ENCODE results near the gene SMYD3. TPM values are rescaled to one million over a fixed set of nuclear protein-coding genes. Genes with fewer than 3 reads are reported as not detected.

Gene SMYD3
- total and polyA plus RNA-seq, 12 donors: 13.5 to 78.2 (median 26.8) TPM

- H3K36me3 ChIP-seq (replicated peaks in 1 of 2): no peaks in the 10 kb centered on the region
- H3K4me3 ChIP-seq: no peak overlapping the region
- H3K4me1 ChIP-seq (replicated peaks in 1 of 2): no peaks in the 10 kb centered on the region
- intact Hi-C loops (cut with DNase I): no loop called here
- WGBS, 4 donors: 80 to 85% (median 80%) methylated on average over 3 of the region's 3 CpGs
- TF ChIP-seq CTCF (IDR thresholded peaks at IDR 0.05) (no peak), POLR2A (IDR thresholded peaks at IDR 0.05) (no peak)
- DNase-seq: no peak
- H3K27me3 ChIP-seq: no peaks in the 10 kb centered on the region
- H3K9me3 ChIP-seq (replicated peaks in 1 of 3): peaks cover 0 to 8% (median 0%) of the 10 kb centered on the region in 3 donors
- H3K27ac ChIP-seq: no peak overlapping the region
Observed at GRCh38 chr1:246515390-246516005, 8.4 kb upstream of the SMYD3 start.

DNA sequence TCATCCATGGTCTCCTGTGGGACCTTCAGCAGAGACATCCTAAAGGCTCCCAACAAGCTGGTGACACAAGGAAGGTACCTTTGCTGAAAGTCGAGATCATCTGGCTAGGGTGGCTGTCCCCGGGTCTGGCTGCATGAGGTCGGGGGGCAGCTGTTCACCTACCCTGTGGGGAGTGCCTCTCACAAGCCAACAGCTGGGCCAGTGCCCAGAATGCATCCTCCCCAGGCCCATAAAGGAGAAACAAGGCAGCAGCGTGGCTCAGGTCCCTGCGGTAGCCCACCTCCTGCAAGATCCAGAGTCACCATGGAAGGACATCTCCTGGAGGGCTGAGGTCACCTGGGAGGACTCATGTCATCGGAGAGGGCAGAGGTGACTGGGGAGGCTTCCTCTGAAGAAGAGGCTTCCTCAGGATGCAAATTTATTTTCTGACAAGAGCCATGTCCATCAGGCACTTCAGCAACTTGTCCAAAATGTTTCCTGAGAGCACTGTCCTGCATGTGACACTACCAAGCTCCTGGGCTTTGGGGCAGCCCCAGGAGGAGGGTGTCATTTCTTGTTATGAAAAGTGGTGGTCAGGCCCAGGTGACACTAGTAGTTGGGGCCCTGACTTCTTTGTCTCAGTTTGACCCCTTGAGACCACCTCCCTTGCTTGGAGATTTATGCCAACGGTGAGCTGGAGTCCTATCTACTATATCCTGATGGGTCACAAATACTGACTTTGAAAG is 6.7 kb upstream of the SMYD3 start:
- DNase-seq: peak in 1 of 7 donors; percentile 38
- Histone ChIP-seq H3K36me3 (replicated peaks in 1 of 2) (no peaks in the 10 kb centered on the region), H3K27ac (no peak overlapping the region), H3K9me3 (replicated peaks in 1 of 3) (peaks cover 0 to 8% (median 0%) of the 10 kb centered on the region in 3 donors), H3K4me3 (no peak overlapping the region), H3K27me3 (no peaks in the 10 kb centered on the region), H3K4me1 (replicated peaks in 1 of 2) (no peaks in the 10 kb centered on the region)
- no peak for TF ChIP-seq CTCF (IDR thresholded peaks at IDR 0.05)
- TF ChIP-seq POLR2A (IDR thresholded peaks at IDR 0.05): no peak
- intact Hi-C loops (cut with DNase I): no loop called here
- 84 to 94% (median 90%) methylated on average over 3 to 7 of the region's 7 CpGs for WGBS, 4 donors

GRCh38 chr1:246513041-246513440 is 6.0 kb upstream of the SMYD3 start:
- no peaks in the 10 kb centered on the region for H3K4me1 ChIP-seq (replicated peaks in 1 of 2)
- DNase-seq: no peak
- no peak overlapping the region for H3K4me3 ChIP-seq
- no peaks in the 10 kb centered on the region for H3K27me3 ChIP-seq
- H3K36me3 ChIP-seq (replicated peaks in 1 of 2): no peaks in the 10 kb centered on the region
- no peak for TF ChIP-seq POLR2A (IDR thresholded peaks at IDR 0.05)
- no peak for TF ChIP-seq CTCF (IDR thresholded peaks at IDR 0.05)
- intact Hi-C loops (cut with DNase I): no loop called here
- peaks cover 0 to 8% (median 0%) of the 10 kb centered on the region in 3 donors for H3K9me3 ChIP-seq (replicated peaks in 1 of 3)
- H3K27ac ChIP-seq: no peak overlapping the region
- WGBS, 4 donors: 84 to 100% (median 93%) methylated on average over 1 to 5 of the region's 5 CpGs

- 86 to 91% (median 89%) methylated on average over 8 to 10 of the region's 10 CpGs for WGBS, 4 donors
- Histone ChIP-seq H3K9me3 (replicated peaks in 1 of 3) (peaks cover 0 to 8% (median 0%) of the 10 kb centered on the region in 3 donors), H3K4me3 (no peak overlapping the region), H3K27me3 (no peaks in the 10 kb centered on the region), H3K27ac (no peak overlapping the region), H3K36me3 (replicated peaks in 1 of 2) (no peaks in the 10 kb centered on the region), H3K4me1 (replicated peaks in 1 of 2) (peaks cover 0 to 1% of the 10 kb centered on the region in 2 donors)
- intact Hi-C loops (cut with DNase I): no loop called here
- no peak for TF ChIP-seq CTCF (IDR thresholded peaks at IDR 0.05)
- TF ChIP-seq POLR2A (IDR thresholded peaks at IDR 0.05): no peak
- DNase-seq: no peak
Observed at GRCh38 chr1:246512635-246513034, 5.6 kb upstream of the SMYD3 start.

Data from adrenal gland (tissue), 12 donors.